HG02943 (cell line): ENCODE results near the gene OXSR1.
"Not testable (repeated sequence)": the region's sequence is repeated elsewhere in the genome, so short reads cannot be mapped to it uniquely, and the experiment has no call there.

Source experiments
- ATAC-seq: cut with Tn5 transposase; IDR thresholded peaks from one replicate; pipeline ENCODE4 v1.9.1; 2021; ENCODE audit warnings: mild to moderate bottlenecking, low read depth, moderate library complexity; ENCODE audit not compliant: unreplicated experiment

OXSR1 gene

GRCh38 chr3:38264779-38265178 lies 99.4 kb downstream of the OXSR1 start:
- no peak for ATAC-seq

- no peak for ATAC-seq
Measured at GRCh38 chr3:38265604-38266307, 100.4 kb downstream of the OXSR1 start, which contains the start of gene SLC22A13. Gene SLC22A13, plus strand, starts transcription at chr3:38265812. Its CDS starts 49 bp downstream, at chr3:38265861.

- no peak for ATAC-seq
Measured at GRCh38 chr3:38266810-38267209, 101.5 kb downstream of the OXSR1 start.

GRCh38 chr3:38267662-38268061 lies 102.3 kb downstream of the OXSR1 start:
- no peak for ATAC-seq

- no peak for ATAC-seq
Measured at GRCh38 chr3:38268087-38268486, 102.8 kb downstream of the OXSR1 start.

GRCh38 chr3:38268522-38268921 lies 103.2 kb downstream of the OXSR1 start:
- no peak for ATAC-seq

- ATAC-seq, result no peak
Measured at GRCh38 chr3:38270606-38271005, 105.3 kb downstream of the OXSR1 start.

- ATAC-seq, result no peak
Measured at GRCh38 chr3:38271553-38271952, 106.2 kb downstream of the OXSR1 start.

GRCh38 chr3:38274864-38275649 lies 109.7 kb downstream of the OXSR1 start:
- ATAC-seq, result no peak

GRCh38 chr3:38275658-38276057 lies 110.3 kb downstream of the OXSR1 start:
- ATAC-seq, result no peak

GRCh38 chr3:38276081-38276916 lies 111.0 kb downstream of the OXSR1 start:
- ATAC-seq, result no peak

- no peak for ATAC-seq
Measured at GRCh38 chr3:38276917-38277630, 111.7 kb downstream of the OXSR1 start.

GRCh38 chr3:38278841-38279240 lies 113.5 kb downstream of the OXSR1 start:
- no peak for ATAC-seq

GRCh38 chr3:38281895-38282686 lies 116.8 kb downstream of the OXSR1 start, which contains the start of gene SLC22A14:
Gene SLC22A14, plus strand, starts transcription at chr3:38282294. Its CDS starts 23,733 bp downstream, at chr3:38306027.
- no peak for ATAC-seq

- ATAC-seq, result no peak
Measured at GRCh38 chr3:38283810-38284755, 118.7 kb downstream of the OXSR1 start.

GRCh38 chr3:38284756-38285150 lies 119.4 kb downstream of the OXSR1 start:
- no peak for ATAC-seq

GRCh38 chr3:38289286-38290217 lies 124.2 kb downstream of the OXSR1 start:
- ATAC-seq, result not testable (repeated sequence)
